Measurements from ENCODE around the gene PDGFRB.
"Not testable (repeated sequence)": the region's sequence is repeated elsewhere in the genome, so short reads cannot be mapped to it uniquely, and the experiment has no call there.

Gene PDGFRB

DNA sequence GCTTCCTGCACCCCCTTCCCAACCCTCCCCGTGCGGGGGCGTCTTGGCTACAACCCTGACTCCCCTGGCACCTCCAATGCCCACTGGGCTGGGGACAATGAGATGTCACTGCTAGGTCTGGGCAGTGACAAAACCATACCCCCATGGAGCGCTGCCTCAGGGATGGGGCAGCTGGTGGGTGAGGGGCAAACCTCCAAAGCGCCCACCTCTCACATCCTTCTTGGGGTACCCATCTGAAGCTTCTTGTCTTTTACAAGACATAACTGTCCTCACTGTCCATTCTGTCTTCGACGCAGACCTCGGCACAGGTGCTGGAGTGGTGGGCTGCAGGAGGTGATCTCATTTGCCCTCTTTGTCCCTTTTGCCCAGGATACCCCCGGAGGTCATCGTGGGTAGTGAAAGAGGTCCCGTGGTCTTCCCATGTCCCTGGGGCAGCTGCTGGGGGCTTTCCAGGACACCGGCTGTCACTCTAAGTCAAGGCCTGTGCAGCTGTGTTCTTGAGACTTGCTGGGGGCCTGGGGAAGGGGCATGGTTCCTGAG is 41.5 kb downstream of the PDGFRB start:
- no peak for DNase-seq (ENCODE audit: low spot score)

DNA sequence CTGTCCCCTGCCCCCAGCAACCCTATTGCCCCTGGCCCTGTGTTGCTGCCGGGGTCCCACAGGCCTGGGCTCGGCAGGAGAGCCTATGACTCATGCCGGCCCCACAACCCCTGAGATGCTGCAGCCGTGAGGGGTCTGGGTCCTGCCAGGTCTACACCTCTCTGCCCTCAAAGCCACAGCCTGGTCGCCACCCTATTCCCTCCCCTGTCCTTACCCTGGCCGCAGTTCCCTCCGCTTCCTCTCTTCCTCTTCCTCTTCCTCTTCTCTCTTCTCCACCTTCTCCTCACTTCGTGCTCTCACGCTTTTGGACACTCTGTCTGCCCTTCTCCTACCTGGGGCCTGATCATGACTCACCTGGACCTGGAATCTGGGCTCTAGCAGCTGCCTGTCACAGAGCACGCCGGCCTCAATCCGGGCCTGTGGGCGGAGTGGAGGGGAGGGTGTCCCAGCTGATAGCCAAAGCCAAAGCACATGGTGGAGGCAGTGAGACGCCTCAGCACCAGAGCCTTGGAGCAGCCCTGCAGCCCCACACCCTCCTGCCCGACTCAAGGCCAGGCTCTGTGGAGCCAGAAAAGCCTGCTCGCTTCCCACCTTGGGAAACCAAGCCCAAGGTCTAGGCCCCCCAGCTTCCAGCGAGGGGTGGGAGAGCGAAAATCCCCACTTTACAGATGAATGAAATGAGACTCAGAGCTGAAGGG is 42.4 kb downstream of the PDGFRB start:
- DNase-seq (ENCODE audit: low spot score), result no peak

DNA sequence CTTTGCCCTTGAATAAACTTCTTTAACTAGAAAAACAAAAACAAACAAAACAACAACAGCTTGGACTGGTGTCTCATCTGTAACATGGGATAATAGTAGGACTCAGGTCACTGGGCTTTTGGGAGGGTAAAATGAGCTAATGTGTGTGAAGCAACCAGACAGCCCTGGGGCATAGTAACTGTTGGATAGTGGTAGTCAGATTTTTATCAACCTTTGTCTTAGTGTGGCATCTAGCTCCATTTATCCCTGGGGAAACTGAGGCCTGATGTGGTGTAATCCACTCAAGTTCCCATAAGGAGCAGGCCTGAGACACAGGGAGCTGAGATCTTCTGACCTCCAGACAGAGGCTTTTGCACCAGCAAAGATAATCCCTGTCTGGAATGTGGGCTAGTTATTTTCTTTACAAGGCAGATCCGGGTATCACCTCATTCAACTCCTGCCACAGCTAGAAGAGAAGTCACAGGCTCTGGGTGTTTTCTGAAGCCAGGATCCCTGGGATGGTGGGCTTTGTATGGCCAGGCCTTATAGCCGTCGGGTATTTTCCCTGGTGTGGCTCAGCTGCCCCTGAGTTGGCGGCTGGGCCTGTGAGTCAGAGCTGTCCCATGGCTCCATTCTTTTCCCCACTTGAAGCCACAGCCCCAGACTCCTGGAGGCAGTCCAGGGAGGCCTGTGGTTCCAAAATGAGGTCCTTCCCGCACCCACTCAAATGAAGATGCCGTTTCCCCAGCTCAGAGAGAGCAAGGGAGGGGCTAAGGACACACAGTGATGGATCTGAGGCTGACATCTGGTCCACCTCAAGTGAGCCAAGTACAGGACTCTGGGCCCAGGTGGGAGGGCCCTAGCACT is 43.2 kb downstream of the PDGFRB start:
- peak; percentile 88 for DNase-seq (ENCODE audit: low spot score)

DNA sequence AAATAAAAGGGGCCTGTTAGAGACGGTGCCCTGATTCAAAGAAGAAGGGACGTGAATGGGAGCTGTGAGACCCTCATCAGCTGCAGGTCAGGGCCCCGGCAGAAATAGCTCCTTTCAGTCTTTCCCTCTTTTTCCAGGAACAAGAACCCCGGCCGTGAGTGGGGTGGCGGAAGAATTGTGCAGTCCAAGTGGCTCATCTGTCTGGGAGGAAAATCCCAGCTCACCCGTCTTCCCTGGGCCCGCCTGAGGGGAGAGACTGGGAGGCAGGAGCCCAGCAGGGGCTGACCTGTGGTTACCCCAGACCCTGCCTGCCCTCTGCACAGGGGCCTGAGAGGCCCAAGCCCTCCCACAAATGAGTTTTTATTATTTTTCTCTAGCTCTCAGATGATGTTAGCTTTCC is 44.5 kb downstream of the PDGFRB start:
- DNase-seq (ENCODE audit: low spot score), result no peak

GRCh38 chr5:150109921-150110320 is 45.7 kb downstream of the PDGFRB start:
- no peak for DNase-seq (ENCODE audit: low spot score)

DNA sequence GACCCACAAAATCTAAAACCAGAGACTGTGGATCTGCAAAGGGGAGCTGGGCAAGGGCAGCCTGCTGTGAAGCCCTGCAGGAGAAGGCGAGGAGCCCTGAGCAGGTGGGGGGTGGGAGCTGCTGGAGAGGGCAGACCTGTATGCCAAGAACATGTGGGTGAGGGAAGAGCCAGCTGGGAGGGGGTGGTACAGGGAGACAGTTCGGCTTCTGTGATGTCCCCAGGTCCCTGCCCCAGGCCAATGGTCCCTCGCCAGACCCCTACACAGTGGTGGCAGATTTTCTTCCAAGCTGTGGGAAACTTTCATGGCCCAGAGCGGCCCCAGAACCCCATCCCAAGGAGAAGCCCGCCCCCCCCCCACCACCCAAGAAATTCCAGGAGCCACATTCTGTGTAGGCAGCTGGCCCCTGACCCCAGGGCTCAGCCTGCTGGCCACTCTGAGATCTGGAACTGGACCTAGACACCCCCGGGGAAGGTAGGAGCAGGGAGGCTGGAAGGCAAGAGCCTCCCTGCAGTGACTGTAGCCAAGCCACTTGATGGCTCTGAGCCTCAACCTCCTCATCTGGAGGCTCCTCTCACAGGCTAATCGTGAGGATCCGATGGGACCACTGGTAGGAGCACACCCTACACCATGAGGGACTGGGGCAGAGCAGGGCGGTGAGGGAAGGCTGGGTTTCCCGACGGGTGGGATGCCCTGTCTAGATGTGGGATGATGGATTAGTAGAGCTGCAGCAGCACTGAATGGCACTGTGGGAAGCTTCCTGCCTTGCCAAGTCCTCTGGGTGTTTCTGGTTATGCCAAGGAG is 46.7 kb downstream of the PDGFRB start:
- no peak for DNase-seq (ENCODE audit: low spot score)

- DNase-seq (ENCODE audit: low spot score), result no peak
Measured at GRCh38 chr5:150107909-150108447, 47.7 kb downstream of the PDGFRB start.

DNA sequence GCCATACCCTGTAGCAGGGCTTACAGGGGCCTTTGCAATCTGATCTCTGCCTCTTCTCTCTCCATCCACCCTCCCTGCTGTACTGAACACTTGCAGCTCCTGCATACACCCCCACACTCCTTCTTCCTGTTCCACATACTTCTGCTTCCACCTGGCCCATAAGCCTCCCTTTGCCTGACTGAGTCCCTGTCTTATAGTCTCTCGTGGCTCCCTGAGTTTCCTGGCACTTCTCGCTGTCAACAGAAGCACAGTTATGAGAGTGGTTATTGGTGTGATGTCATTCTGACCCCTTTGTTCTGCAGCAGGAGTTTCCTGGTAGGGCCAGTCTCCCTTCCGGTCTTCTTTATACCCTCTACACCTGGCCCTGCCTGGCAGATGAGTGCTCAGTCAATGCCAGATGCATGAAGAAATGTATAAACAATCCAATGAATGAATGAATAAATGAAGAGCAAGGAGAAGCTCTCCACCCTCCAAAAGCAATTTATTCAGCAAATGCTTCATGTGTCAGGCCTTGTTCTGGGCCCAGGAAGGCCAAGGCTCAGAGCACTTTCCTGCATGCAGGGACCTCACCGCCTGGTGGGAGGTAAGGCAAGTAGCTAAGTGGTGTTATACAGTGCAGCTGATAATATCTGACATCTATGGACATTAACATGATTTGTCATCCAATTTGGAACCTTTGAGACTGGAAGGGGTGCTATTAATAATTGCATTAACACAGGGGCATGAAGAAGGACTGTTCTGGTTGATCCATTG is 48.8 kb downstream of the PDGFRB start:
- DNase-seq (ENCODE audit: low spot score), result no peak

DNA sequence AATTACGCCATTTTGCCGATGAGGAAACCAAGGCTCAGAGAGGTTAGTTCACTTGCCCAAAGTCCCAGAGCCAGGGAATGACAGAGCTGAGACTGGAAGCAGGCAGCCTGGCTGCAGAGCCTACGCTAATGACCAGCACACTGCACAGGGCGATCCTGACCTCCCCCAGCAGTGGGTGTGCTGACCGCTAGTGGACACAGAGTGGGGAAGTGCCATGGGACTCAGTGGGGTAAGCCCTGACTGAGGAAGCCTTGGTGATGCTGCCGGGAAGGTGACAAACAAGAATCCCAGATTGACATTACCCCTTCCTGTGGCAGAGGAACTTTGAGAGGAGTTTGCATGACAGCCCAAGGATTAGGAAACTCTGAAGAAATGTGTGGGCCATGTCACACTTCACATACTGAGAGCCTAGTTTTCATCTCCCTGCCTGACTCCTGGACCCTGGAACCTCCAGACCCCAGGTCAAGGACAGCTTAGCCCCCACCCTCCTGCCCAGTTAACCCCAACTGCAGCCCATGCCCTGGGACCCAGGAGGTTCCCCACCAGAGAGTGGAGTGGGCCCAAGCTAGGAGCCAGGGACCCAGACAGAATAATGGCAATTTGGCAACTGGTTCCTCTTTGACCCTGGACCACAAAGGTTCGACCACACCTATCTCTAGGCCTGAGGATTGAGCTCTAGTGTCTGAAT is 49.6 kb downstream of the PDGFRB start:
- DNase-seq (ENCODE audit: low spot score), result no peak

DNA sequence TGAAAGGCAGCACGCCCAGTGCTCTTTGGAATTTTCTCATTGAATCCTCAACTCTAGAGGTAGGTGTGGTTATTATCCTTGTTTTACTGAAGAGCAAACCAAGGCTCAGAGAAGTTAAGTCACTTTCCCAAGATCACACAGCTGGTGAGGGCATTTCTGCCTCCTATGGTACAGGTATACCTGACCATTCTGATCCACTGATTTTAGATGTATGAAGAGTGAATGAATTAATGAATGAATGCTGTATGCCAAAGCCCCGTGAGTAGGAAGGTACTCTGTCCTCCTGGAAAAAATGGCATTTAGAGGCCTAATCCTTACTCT is 51.1 kb downstream of the PDGFRB start:
- no peak for DNase-seq (ENCODE audit: low spot score)

GRCh38 chr5:150103678-150104549 is 51.7 kb downstream of the PDGFRB start:
- DNase-seq (ENCODE audit: low spot score), result no peak

GRCh38 chr5:150101023-150101422 is 54.6 kb downstream of the PDGFRB start:
- DNase-seq (ENCODE audit: low spot score), result no peak

DNA sequence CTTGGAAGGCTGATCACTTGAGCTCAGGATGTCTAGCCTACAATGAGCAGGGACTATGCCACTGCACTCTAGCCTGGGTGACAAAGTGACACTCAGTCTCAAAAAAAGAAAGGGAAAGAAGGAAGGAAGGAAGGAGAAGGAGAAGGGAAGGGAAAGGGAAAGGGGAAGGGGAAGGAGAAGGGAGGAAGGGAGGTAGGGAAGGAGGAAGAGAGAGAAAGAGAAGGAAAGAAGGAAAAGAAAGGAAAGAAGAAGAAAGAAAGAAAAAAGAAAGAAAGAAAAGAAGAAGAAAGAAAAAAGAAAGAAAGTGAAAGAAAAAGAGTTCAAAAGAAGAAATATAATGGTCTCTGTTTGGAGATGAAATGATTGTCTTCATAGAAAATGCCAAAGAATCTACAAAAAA is 58.5 kb downstream of the PDGFRB start:
- DNase-seq (ENCODE audit: low spot score), result no peak

- DNase-seq (ENCODE audit: low spot score), result no peak
Measured at GRCh38 chr5:150092159-150092787, 63.4 kb downstream of the PDGFRB start.

- no peak for DNase-seq (ENCODE audit: low spot score)
Measured at GRCh38 chr5:150085950-150086715, 69.5 kb downstream of the PDGFRB start, which contains the start of gene CSF1R. Gene CSF1R, minus strand, starts transcription at chr5:150086554. Its CDS starts 127 bp downstream, at chr5:150086427.

GRCh38 chr5:150085191-150085912 is 70.3 kb downstream of the PDGFRB start:
- DNase-seq (ENCODE audit: low spot score), result no peak

- not testable (repeated sequence) for DNase-seq (ENCODE audit: low spot score)
Measured at GRCh38 chr5:150084754-150085153, 70.9 kb downstream of the PDGFRB start.

DNA sequence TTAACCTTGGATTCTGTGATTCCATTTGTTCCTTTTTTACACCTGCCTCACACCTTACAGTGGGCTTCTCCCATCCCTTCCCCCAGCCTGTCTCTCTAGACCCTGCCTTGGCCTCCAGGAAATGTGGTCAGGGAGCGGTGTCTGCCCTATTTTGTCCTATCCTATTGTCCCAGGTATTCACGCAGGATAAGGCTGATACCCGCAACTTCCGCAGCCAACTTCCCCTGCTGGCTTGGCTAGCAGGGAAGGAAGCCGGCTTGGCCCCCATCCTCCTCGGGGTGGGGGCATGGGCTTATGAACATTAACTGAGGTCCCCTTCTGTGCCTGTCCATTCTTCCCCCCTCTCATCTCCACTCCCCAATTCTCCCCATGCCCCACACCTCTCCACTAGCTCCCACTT is 72.8 kb downstream of the PDGFRB start:
- DNase-seq (ENCODE audit: low spot score), result peak; percentile 1

All from AG08396 (cell line).